ENCODE measurements around the gene PAPLN.

- TF ChIP-seq SP1 (IDR thresholded peaks at IDR 0.05; ENCODE audit: low read depth): no peak
- TF ChIP-seq CTCF (IDR thresholded peaks at IDR 0.05 in 2 of 3, conservative IDR thresholded peaks at IDR 0.05 in 1 of 3; ENCODE audit: borderline replicate concordance in 1 of 3, insufficient read depth in 1 of 3, low read depth in 2 of 3, low read length in 2 of 3): no peak
- TF ChIP-seq REST (IDR thresholded peaks at IDR 0.05; ENCODE audit: low read depth): no peak
- no peak for TF ChIP-seq EZH2 (IDR thresholded peaks at IDR 0.05)
- no peak for TF ChIP-seq ZNF274 (IDR thresholded peaks at IDR 0.05; ENCODE audit: low read depth, low read length)
- TF ChIP-seq POLR2AphosphoS5 (IDR thresholded peaks at IDR 0.05; ENCODE audit: low read depth, low read length): no peak
- no peak for TF ChIP-seq RAD21 (IDR thresholded peaks at IDR 0.05; ENCODE audit: low read depth)
- TF ChIP-seq EGR1 (IDR thresholded peaks at IDR 0.05; ENCODE audit: low read depth): no peak
- TF ChIP-seq POLR2A (IDR thresholded peaks at IDR 0.05; ENCODE audit: borderline replicate concordance, extremely low read depth, insufficient read depth, insufficient read length): no peak
- TF ChIP-seq FOSL1 (IDR thresholded peaks at IDR 0.05; ENCODE audit: low read depth): no peak
- TF ChIP-seq ATF3 (IDR thresholded peaks at IDR 0.05): no peak
- no peak for TF ChIP-seq MAX (IDR thresholded peaks at IDR 0.05)
Observed at GRCh38 chr14:73251516-73252215, 14.4 kb downstream of the PAPLN start.
